OCI-LY1 (cell line): ENCODE data around the gene SULF2.
A peak's percentile ranks its signal among the peaks of the same experiment; 100 is the strongest.

ENCODE experiments used
- H2AFZ ChIP-seq: fragments of 200-600 bp; sonication (generic), shearing (Covaris generic); 2 replicates; pipeline ENCODE4 v1.6.0; 2014; ENCODE audit warnings: antibody characterized with exemption, mild to moderate bottlenecking, low read length
- H3F3A ChIP-seq: fragments of 200-600 bp; sonication (generic), shearing (Covaris generic); 2 replicates; pipeline ENCODE4 v1.6.0; 2014; ENCODE audit warnings: mild to moderate bottlenecking, antibody characterized with exemption, low read length, moderate library complexity; ENCODE audit not compliant: insufficient read depth
- H3K27ac ChIP-seq: fragments of 200-600 bp; sonication (generic); 2 replicates; pipeline ENCODE4 v1.5.1; 2014; ENCODE audit warnings: low read length, mixed run types, mild to moderate bottlenecking, low read depth; ENCODE audit not compliant: poor library complexity, severe bottlenecking
- H3K27me3 ChIP-seq: fragments of 200-600 bp; sonication (generic); 2 replicates; pipeline ENCODE4 v1.6.0; 2014; ENCODE audit warnings: antibody characterized with exemption, mild to moderate bottlenecking, low read length, moderate library complexity; ENCODE audit not compliant: insufficient read depth
- H3K36me3 ChIP-seq: fragments of 200-600 bp; sonication (generic); 2 replicates; pipeline ENCODE4 v1.6.1; 2014; ENCODE audit warnings: mild to moderate bottlenecking, antibody characterized with exemption, low read length, moderate library complexity, mixed read lengths; ENCODE audit not compliant: insufficient read depth
- H3K4me1 ChIP-seq: fragments of 200-600 bp; sonication (generic); 2 replicates; pipeline ENCODE4 v1.5.1; 2014; ENCODE audit warnings: mild to moderate bottlenecking, low read length, moderate library complexity; ENCODE audit not compliant: insufficient read depth, severe bottlenecking
- H3K4me2 ChIP-seq: fragments of 200-600 bp; sonication (generic), shearing (Covaris generic); 2 replicates; pipeline ENCODE4 v1.6.1; 2014; ENCODE audit warnings: low read length
- H3K4me3 ChIP-seq: fragments of 200-600 bp; sonication (generic); 2 replicates; pipeline ENCODE4 v1.5.1; 2014; ENCODE audit warnings: low read length, low read depth, mild to moderate bottlenecking, mixed read lengths; ENCODE audit not compliant: poor library complexity, severe bottlenecking
- H3K79me2 ChIP-seq: fragments of 200-600 bp; shearing (Covaris generic); 2 replicates; pipeline ENCODE4 v1.6.1; 2016; ENCODE audit warnings: mixed run types, low read length, mixed read lengths; ENCODE audit not compliant: insufficient read depth
- H3K9ac ChIP-seq: fragments of 200-600 bp; sonication (generic), shearing (Covaris generic); 2 replicates; pipeline ENCODE4 v1.6.1; 2014; ENCODE audit warnings: mild to moderate bottlenecking, low read length, mixed read lengths
- H3K9me2 ChIP-seq: fragments of 200-600 bp; sonication (generic), shearing (Covaris generic); 2 replicates; pipeline ENCODE4 v1.6.1; 2014; ENCODE audit warnings: low read depth, mild to moderate bottlenecking, low read length, mixed read lengths
- H3K9me3 ChIP-seq: fragments of 200-600 bp; shearing (Covaris generic); 2 replicates; pipeline ENCODE4 v1.6.1; 2014; ENCODE audit warnings: low read length, mixed read lengths
- H4K20me1 ChIP-seq: fragments of 200-600 bp; sonication (generic), shearing (Covaris generic); 2 replicates; pipeline ENCODE4 v1.6.0; 2016; ENCODE audit warnings: mild to moderate bottlenecking, low read length; ENCODE audit not compliant: insufficient read depth
- CTCF ChIP-seq: fragments of 200-600 bp; sonication (generic), shearing (Covaris generic); IDR thresholded peaks from 2 replicates; pipeline ENCODE4 v1.5.1; 2017; ENCODE audit warnings: mild to moderate bottlenecking, antibody characterized with exemption, low read length, moderate library complexity, mixed read lengths
- EZH2 ChIP-seq: fragments of 200-600 bp; sonication (generic), shearing (Covaris generic); IDR thresholded peaks from 2 replicates; pipeline ENCODE4 v1.8.0; 2017; ENCODE audit warnings: borderline replicate concordance, mixed run types, mild to moderate bottlenecking, antibody characterized with exemption, low read length, moderate library complexity, mixed read lengths

SULF2 gene

GRCh38 chr20:47678536-47678935 is 106.7 kb downstream of the SULF2 start:
- no peaks in the 10 kb centered on the region for H3K4me1 ChIP-seq
- no peaks in the 10 kb centered on the region for H3K36me3 ChIP-seq

GRCh38 chr20:47677635-47678453 is 107.4 kb downstream of the SULF2 start:
- no peaks in the 10 kb centered on the region for H3F3A ChIP-seq
- no peaks in the 10 kb centered on the region for H3K36me3 ChIP-seq
- H3K4me2 ChIP-seq, result no peak overlapping the region
- peaks cover 5% of the 10 kb centered on the region for H3K27me3 ChIP-seq
- H3K4me3 ChIP-seq, result no peak overlapping the region
- H3K4me1 ChIP-seq, result no peaks in the 10 kb centered on the region
- no peak overlapping the region for H2AFZ ChIP-seq
- H3K9ac ChIP-seq, result no peak overlapping the region
- TF ChIP-seq CTCF (peak; percentile 89), EZH2 (no peak)
- no peaks in the 10 kb centered on the region for H4K20me1 ChIP-seq
- no peaks in the 10 kb centered on the region for H3K9me3 ChIP-seq
- H3K9me2 ChIP-seq, result no peaks in the 10 kb centered on the region
- H3K27ac ChIP-seq, result no peak overlapping the region
- H3K79me2 ChIP-seq, result no peaks in the 10 kb centered on the region

More at GRCh38 chr20:47678536-47678935, 106.7 kb downstream of the SULF2 start:
- H3K4me2 ChIP-seq, result no peak overlapping the region
- H3K9me3 ChIP-seq, result no peaks in the 10 kb centered on the region
- H3K27ac ChIP-seq, result no peak overlapping the region
- no peaks in the 10 kb centered on the region for H4K20me1 ChIP-seq
- no peaks in the 10 kb centered on the region for H3K9me2 ChIP-seq
- no peak overlapping the region for H3K9ac ChIP-seq
- no peaks in the 10 kb centered on the region for H3K79me2 ChIP-seq
- peaks cover 5% of the 10 kb centered on the region for H3K27me3 ChIP-seq
- no peak overlapping the region for H2AFZ ChIP-seq
- no peak overlapping the region for H3K4me3 ChIP-seq
- no peaks in the 10 kb centered on the region for H3F3A ChIP-seq
- TF ChIP-seq EZH2 (no peak), CTCF (no peak)

- Histone ChIP-seq H3F3A (no peaks in the 10 kb centered on the region), H2AFZ (no peak overlapping the region), H3K36me3 (no peaks in the 10 kb centered on the region), H4K20me1 (no peaks in the 10 kb centered on the region), H3K27ac (no peak overlapping the region), H3K9me2 (no peaks in the 10 kb centered on the region), H3K4me3 (no peak overlapping the region), H3K27me3 (peaks cover 5% of the 10 kb centered on the region), H3K9me3 (no peaks in the 10 kb centered on the region), H3K79me2 (no peaks in the 10 kb centered on the region), H3K4me1 (no peaks in the 10 kb centered on the region), H3K4me2 (no peak overlapping the region), H3K9ac (no peak overlapping the region)
- no peak for TF ChIP-seq EZH2
Observed at GRCh38 chr20:47676912-47677634, 108.2 kb downstream of the SULF2 start.
